HepG2 (cell line): ENCODE measurements around the gene TOGARAM1. TPM values are rescaled to one million over a fixed set of nuclear protein-coding genes. Genes with fewer than 3 reads are reported as not detected.

Experiments
- CBX5 ChIP-seq: sonication (generic); formaldehyde crosslinking; IDR thresholded peaks from 2 replicates; pipeline ENCODE4 v1.4.0; 2020; ENCODE audit warnings: missing genetic modification reagents, borderline replicate concordance
- FOXC1 ChIP-seq: sonication (generic); formaldehyde crosslinking; IDR thresholded peaks from 2 replicates; pipeline ENCODE4 v1.8.0; 2022; ENCODE audit warnings: mild to moderate bottlenecking, missing genetic modification reagents, borderline replicate concordance
- GTF3A ChIP-seq: sonication (generic); formaldehyde crosslinking; conservative IDR thresholded peaks from 2 replicates; pipeline ENCODE4 v1.4.0; 2020; ENCODE audit warnings: mild to moderate bottlenecking, missing genetic modification reagents
- HMG20A ChIP-seq: IDR thresholded peaks from 2 replicates; pipeline ENCODE4 v1.6.1; 2016; ENCODE audit warnings: borderline replicate concordance
- ISL2 ChIP-seq: sonication (generic); formaldehyde crosslinking; IDR thresholded peaks from 2 replicates; pipeline ENCODE4 v1.5.0; 2020; ENCODE audit warnings: missing genetic modification reagents
- KLF15 ChIP-seq: sonication (generic); formaldehyde crosslinking; IDR thresholded peaks from 2 replicates; pipeline ENCODE4 v1.8.1; 2023; ENCODE audit warnings: borderline replicate concordance, mild to moderate bottlenecking, inconsistent platforms, missing genetic modification reagents, mixed read lengths
- MED1 ChIP-seq: sonication (generic); formaldehyde crosslinking; IDR thresholded peaks from 2 replicates; pipeline ENCODE4 v1.4.0; 2020; ENCODE audit warnings: missing genetic modification reagents
- MIXL1 ChIP-seq: IDR thresholded peaks from 2 replicates; pipeline ENCODE4 v1.6.1; 2016
- NFIC ChIP-seq: IDR thresholded peaks from 2 replicates; pipeline ENCODE4 v1.6.1; 2012; ENCODE audit warnings: mild to moderate bottlenecking, low read length, inconsistent platforms
- PLRG1 ChIP-seq: fragments of 450-650 bp; conservative IDR thresholded peaks from 2 replicates; pipeline ENCODE4 v1.6.1; 2016
- POGZ ChIP-seq: sonication (generic); formaldehyde crosslinking; IDR thresholded peaks from 2 replicates; pipeline ENCODE4 v1.4.0; 2020; ENCODE audit warnings: mild to moderate bottlenecking, missing genetic modification reagents
- RXRB ChIP-seq: IDR thresholded peaks from 2 replicates; pipeline ENCODE4 v1.6.1; 2016; ENCODE audit warnings: borderline replicate concordance, missing genetic modification reagents, missing compliant biosample characterization
- TEAD3 ChIP-seq: optimal IDR thresholded peaks from 2 replicates; pipeline ENCODE3; 2016; ENCODE audit warnings: borderline replicate concordance
- ZBTB20 ChIP-seq: sonication (generic); formaldehyde crosslinking; IDR thresholded peaks from 2 replicates; pipeline ENCODE4 v1.8.1; 2023; ENCODE audit warnings: missing genetic modification reagents, low read depth, mild to moderate bottlenecking, borderline replicate concordance
- ZFP36L2 ChIP-seq: sonication (generic); formaldehyde crosslinking; IDR thresholded peaks from 2 replicates; pipeline ENCODE4 v1.4.0; 2020; ENCODE audit warnings: missing genetic modification reagents
- ZNF503 ChIP-seq: sonication (generic); formaldehyde crosslinking; IDR thresholded peaks from 2 replicates; pipeline ENCODE4 v1.4.0; 2020; ENCODE audit warnings: missing genetic modification reagents
- ZNF547 ChIP-seq: sonication (generic); formaldehyde crosslinking; IDR thresholded peaks from 2 replicates; pipeline ENCODE4 v1.5.1; 2020; ENCODE audit warnings: mild to moderate bottlenecking, missing genetic modification reagents
- ZNF792 ChIP-seq: IDR thresholded peaks from 2 replicates; pipeline ENCODE4 v1.6.1; 2016
- ZSCAN30 ChIP-seq: sonication (generic); formaldehyde crosslinking; IDR thresholded peaks from 2 replicates; pipeline ENCODE4 v1.5.0; 2020; ENCODE audit warnings: mild to moderate bottlenecking, missing genetic modification reagents
- polyA plus RNA-seq, 8 experiments: library from polyadenylated mRNA; depleted of rRNA in 3 of 8; stranded (reverse) in 7 of 8; unstranded in 1 of 8; fragments of >200 nt; fragmentation: Illumina TruSeq in 4 of 8; extraction: Trizol in 4 of 8; gene quantifications; 2 replicates each; pipeline versions ENCODE4 v1.2.1 to v1.2.3, GENCODE V29; 2011 to 2016; ENCODE audit warnings: low read depth in 4 of 8, missing spikeins in 1 of 8, mixed read lengths in 1 of 8; ENCODE audit not compliant: insufficient read depth in 1 of 8
- total RNA-seq, 5 experiments: library from RNA; depleted of rRNA; stranded (reverse); fragments of >200 nt; fragmentation: Illumina TruSeq; extraction: Trizol; gene quantifications; 2 replicates each; pipeline ENCODE4 v1.2.3, GENCODE V29; 2016; ENCODE audit warnings: low read depth in 1 of 5
- TF ChIP-seq, protein P1 (sequence below), 2 experiments: fragments of 450-650 bp in 1 of 2; sonication (generic) in 1 of 2; formaldehyde crosslinking in 1 of 2; IDR thresholded peaks; 2 replicates each; pipeline versions ENCODE4 v1.6.1 to v1.8.0; 2016 to 2022; ENCODE audit warnings: antibody characterized with exemption in 1 of 2, mild to moderate bottlenecking in 1 of 2, missing genetic modification reagents in 1 of 2

The TOGARAM1 gene
- total and polyA plus RNA-seq, 2 of the 13 experiments (the other 11 are each of a cell fraction or from before 2014, with no cell fraction given), result 5.6 to 9.8 TPM

DNA sequence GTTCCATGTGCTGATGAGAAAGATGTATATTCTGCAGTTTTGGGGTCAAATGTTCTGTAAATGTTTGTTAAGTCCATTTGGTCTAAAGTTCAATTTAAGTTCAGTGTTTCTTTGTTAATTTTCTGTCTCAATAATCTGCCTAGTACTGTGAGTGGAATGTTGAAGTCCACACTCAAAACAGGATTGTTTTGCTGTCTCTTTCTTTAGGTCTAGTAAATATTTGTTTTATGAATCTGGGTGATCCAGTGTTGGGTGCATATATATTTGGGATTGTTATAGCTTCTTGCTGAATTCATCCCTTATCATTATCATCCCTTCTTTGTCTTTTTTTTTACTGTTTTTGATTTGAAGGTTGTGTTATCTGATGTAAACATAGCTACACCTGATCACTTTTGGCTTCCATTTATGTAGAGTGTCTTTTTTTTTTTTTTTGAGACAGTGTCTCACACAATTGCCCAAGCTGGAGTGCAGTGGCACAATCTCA lies 95.9 kb downstream of the TOGARAM1 start (continued):
- TF ChIP-seq ZNF503 (CRISPR knock-in tag), result no peak
- TF ChIP-seq RXRB (CRISPR knock-in tag), result peak; percentile 85
- peak; percentile 21; the same call in 1 of the 2 replicates for TF ChIP-seq ISL2 (CRISPR knock-in tag)
- TF ChIP-seq TEAD3 (CRISPR knock-in tag), result peak; percentile 74
- TF ChIP-seq ZFP36L2 (CRISPR knock-in tag), result no peak
- TF ChIP-seq ZNF547 (CRISPR knock-in tag), result no peak
- no peak for TF ChIP-seq CBX5 (CRISPR knock-in tag)
- TF ChIP-seq PLRG1, result no peak
- no peak for TF ChIP-seq FOXC1 (CRISPR knock-in tag)
- TF ChIP-seq POGZ (CRISPR knock-in tag), result peak; percentile 45; the same call in 1 of the 2 replicates
- peak; percentile 97; the same call in 1 of the 2 replicates for TF ChIP-seq ZBTB20 (CRISPR knock-in tag)
- no peak for TF ChIP-seq ZSCAN30 (CRISPR knock-in tag)
- no peak for TF ChIP-seq KLF15 (CRISPR knock-in tag)
- peak; percentile 42 for TF ChIP-seq MED1 (CRISPR knock-in tag)
- peak; percentile 73 for TF ChIP-seq MIXL1 (CRISPR knock-in tag)
- peak; percentile 27; the same call in 1 of the 2 replicates for TF ChIP-seq NFIC
- TF ChIP-seq HMG20A, result peak; percentile 91
- TF ChIP-seq ZNF792 (CRISPR knock-in tag), result no peak
- TF ChIP-seq, protein P1, sequence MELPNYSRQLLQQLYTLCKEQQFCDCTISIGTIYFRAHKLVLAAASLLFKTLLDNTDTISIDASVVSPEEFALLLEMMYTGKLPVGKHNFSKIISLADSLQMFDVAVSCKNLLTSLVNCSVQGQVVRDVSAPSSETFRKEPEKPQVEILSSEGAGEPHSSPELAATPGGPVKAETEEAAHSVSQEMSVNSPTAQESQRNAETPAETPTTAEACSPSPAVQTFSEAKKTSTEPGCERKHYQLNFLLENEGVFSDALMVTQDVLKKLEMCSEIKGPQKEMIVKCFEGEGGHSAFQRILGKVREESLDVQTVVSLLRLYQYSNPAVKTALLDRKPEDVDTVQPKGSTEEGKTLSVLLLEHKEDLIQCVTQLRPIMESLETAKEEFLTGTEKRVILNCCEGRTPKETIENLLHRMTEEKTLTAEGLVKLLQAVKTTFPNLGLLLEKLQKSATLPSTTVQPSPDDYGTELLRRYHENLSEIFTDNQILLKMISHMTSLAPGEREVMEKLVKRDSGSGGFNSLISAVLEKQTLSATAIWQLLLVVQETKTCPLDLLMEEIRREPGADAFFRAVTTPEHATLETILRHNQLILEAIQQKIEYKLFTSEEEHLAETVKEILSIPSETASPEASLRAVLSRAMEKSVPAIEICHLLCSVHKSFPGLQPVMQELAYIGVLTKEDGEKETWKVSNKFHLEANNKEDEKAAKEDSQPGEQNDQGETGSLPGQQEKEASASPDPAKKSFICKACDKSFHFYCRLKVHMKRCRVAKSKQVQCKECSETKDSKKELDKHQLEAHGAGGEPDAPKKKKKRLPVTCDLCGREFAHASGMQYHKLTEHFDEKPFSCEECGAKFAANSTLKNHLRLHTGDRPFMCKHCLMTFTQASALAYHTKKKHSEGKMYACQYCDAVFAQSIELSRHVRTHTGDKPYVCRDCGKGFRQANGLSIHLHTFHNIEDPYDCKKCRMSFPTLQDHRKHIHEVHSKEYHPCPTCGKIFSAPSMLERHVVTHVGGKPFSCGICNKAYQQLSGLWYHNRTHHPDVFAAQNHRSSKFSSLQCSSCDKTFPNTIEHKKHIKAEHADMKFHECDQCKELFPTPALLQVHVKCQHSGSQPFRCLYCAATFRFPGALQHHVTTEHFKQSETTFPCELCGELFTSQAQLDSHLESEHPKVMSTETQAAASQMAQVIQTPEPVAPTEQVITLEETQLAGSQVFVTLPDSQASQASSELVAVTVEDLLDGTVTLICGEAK (IDR thresholded peaks at IDR 0.05), result no peak
- TF ChIP-seq, protein P1 (CRISPR knock-in tag; IDR thresholded peaks at IDR 0.05), result no peak
- no peak for TF ChIP-seq GTF3A
